SK-N-SH treated with all-trans-retinoic acid at 6 μM for 48 hours (cell line): ENCODE results near the gene PTPRD.

Source experiments
- BACH2 ChIP-seq: fragments of 250-450 bp; sonication (Bioruptor Pico); IDR thresholded peaks from 2 replicates; pipeline ENCODE4 v1.9.0; 2021; ENCODE audit warnings: mild to moderate bottlenecking, borderline replicate concordance
- ESRRG ChIP-seq: fragments of 250-450 bp; sonication (Bioruptor Pico); IDR thresholded peaks from 2 replicates; pipeline ENCODE4 v1.6.1; 2021; ENCODE audit warnings: mild to moderate bottlenecking
- PATZ1 ChIP-seq: fragments of 250-450 bp; sonication (Bioruptor Pico); IDR thresholded peaks from 2 replicates; pipeline ENCODE4 v1.8.0; 2020; ENCODE audit warnings: mild to moderate bottlenecking, moderate library complexity, borderline replicate concordance
- PPARA ChIP-seq: fragments of 250-450 bp; sonication (Bioruptor Pico); IDR thresholded peaks from 2 replicates; pipeline ENCODE4 v1.5.0; 2020; ENCODE audit warnings: mild to moderate bottlenecking, borderline replicate concordance
- RARB ChIP-seq: fragments of 250-450 bp; sonication (Bioruptor Pico); IDR thresholded peaks from 2 replicates; pipeline ENCODE4 v1.8.0; 2021; ENCODE audit warnings: mild to moderate bottlenecking, moderate library complexity
- SNAI2 ChIP-seq: fragments of 250-450 bp; sonication (Bioruptor Pico); IDR thresholded peaks from 2 replicates; pipeline ENCODE4 v1.5.0; 2020; ENCODE audit warnings: mild to moderate bottlenecking, moderate library complexity
- ZC3H10 ChIP-seq: fragments of 250-450 bp; sonication (Bioruptor Pico); IDR thresholded peaks from 2 replicates; pipeline ENCODE4 v1.5.1; 2021; ENCODE audit warnings: mild to moderate bottlenecking, moderate library complexity
- ZFP3 ChIP-seq: fragments of 250-450 bp; sonication (Bioruptor Pico); IDR thresholded peaks from 2 replicates; pipeline ENCODE4 v1.5.0; 2020; ENCODE audit warnings: mild to moderate bottlenecking, moderate library complexity

GRCh38 chr9:10055886-10056395, 556.9 kb downstream of the PTPRD start:
- TF ChIP-seq SNAI2 (CRISPR knock-in tag) = no peak
- no peak for TF ChIP-seq ESRRG (CRISPR knock-in tag)
- no peak for TF ChIP-seq PATZ1 (CRISPR knock-in tag)
- no peak for TF ChIP-seq ZFP3 (CRISPR knock-in tag)
- TF ChIP-seq BACH2 (CRISPR knock-in tag) = no peak
- no peak for TF ChIP-seq ZC3H10 (CRISPR knock-in tag)
- TF ChIP-seq RARB (CRISPR knock-in tag) = no peak
- TF ChIP-seq PPARA (CRISPR knock-in tag) = no peak
